Sciatic nerve (tissue), 2 donors: ENCODE measurements around the gene SMIM33. TPM values are rescaled to one million over a fixed set of nuclear protein-coding genes. Genes with fewer than 3 reads are reported as not detected.
A peak's percentile ranks its signal among the peaks of the same experiment; 100 is the strongest.

ENCODE experiments used
- ATAC-seq: fragments of 200-7000 bp; cut with Tn5 transposase; one replicate; pipeline ENCODE4 v1.9.1; 2020; ENCODE audit warnings: mild to moderate bottlenecking, moderate library complexity
- DNase-seq: peaks from one replicate; pipeline ENCODE4 v3.0.0-alpha.2; 2020; ENCODE audit warnings: low spot score
- intact Hi-C: fragments of 100-400 bp; cut with DNase I; formaldehyde crosslinking; loops from one replicate; pipeline ENCODE4 v1.14.2; 2022
- total RNA-seq: library from RNA; stranded (reverse); fragmentation: NEBNext Ultra II Directional; extraction: Animal tissue kit (Norgen Biotek cat#: 25700); gene quantifications from one replicate; pipeline ENCODE4 v1.2.1, GENCODE V29; 2021
- donor health status: DM: no; HTN: no; CAD: no.
- donor health status: DM: no; HTN: no; CAD: no.

The SMIM33 gene
- total RNA-seq, 1 donor from 2014 or later = not detected

- no peak for ATAC-seq
- DNase-seq = no peak
- intact Hi-C loops = loop anchor here (10.0 kb wide), 1 partner anchor 88 kb away; no protein-coding TSS in a partner anchor
Observed at GRCh38 chr5:139512786-139513390, 42.1 kb downstream of the SMIM33 start.

DNA sequence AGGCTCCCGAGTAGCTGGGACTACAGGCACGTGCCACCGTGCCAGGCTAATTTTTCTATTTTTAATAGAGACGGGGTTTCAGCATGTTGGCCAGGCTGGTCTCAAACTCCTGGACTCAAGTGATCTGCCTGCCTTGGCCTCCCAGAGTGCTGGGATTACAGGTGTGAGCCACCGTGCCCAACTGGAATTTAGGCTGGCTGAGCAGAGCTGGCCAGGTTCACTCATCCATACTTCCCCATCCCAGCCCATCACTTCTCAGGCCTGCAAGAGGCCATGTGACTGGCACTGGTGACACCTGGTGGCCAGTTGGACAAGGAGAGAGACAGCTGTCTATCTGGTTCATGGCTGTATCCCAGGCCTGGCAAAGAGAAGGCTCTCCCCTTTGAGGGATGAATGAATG lies 42.6 kb downstream of the SMIM33 start:
- DNase-seq (peak; percentile 90), ATAC-seq (peak; percentile 82)
- intact Hi-C loops = loop anchor here (10.0 kb wide), 1 partner anchor 89 kb away; no protein-coding TSS in a partner anchor

DNA sequence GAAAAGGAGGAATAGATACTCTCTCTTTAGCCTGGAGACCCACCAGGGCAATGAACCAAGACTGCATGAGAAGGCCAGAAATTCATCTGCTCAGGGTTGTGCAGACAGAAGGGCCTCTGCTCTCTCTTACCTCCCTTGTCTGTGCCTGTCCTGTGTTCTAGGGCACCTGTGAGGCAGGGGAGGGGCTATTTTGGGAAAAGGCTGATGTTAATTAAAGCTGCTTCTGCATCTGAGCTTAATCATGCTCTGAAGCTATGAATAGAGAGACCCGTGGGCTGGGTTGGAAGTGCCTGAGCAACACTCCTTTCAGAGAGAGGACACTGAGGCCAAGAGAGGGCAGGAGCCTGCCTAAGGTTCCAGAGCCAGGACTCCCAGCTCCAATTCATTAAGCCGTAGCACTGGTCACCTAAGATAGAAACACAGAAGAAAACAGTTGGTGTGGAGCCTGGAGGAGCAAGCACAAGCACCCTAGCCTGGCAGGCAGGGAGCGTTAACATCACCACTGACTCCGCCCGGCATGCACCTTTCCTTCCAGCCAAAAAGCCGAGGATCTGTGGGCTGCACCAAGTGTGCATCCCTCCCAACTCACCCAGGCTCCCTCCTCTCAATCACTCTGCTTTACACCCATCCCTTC lies 43.2 kb downstream of the SMIM33 start:
- DNase-seq (no peak), ATAC-seq (no peak)
- intact Hi-C loops = loop anchor here (10.0 kb wide), 1 partner anchor 89 kb away; no protein-coding TSS in a partner anchor

DNA sequence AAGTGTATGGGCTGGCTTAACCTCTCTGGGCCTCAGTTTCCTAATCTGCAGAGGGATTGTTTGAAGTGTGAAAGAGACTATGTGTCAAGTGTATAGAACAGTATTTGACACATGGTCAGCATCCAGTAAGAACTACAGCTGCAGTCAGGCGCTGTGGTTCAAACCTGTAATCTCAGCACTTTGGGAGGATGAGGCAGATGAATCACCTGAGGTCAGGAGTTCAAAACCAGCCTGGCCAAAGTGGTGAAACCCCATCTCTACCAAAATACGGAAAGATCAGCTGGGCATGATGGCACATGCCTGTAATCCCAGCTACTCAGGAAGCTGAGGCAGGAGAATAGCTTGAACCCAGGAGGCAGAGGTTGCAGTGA lies 43.7 kb downstream of the SMIM33 start:
- no peak for ATAC-seq
- intact Hi-C loops = loop anchor here (10.0 kb wide), 1 partner anchor 90 kb away; no protein-coding TSS in a partner anchor
- DNase-seq = no peak

- ATAC-seq (peak; percentile 95), DNase-seq (peak; percentile 96)
- intact Hi-C loops = loop anchor here (10.0 kb wide), 1 partner anchor 93 kb away; no protein-coding TSS in a partner anchor
Observed at GRCh38 chr5:139517683-139518564, 47.1 kb downstream of the SMIM33 start.

Other genes with a start within 250 kb of the SMIM33 start
- gene MATR3, start 177.3 kb upstream of the SMIM33 start, total RNA-seq = 208 TPM
- gene PAIP2, start 129.2 kb upstream of the SMIM33 start, total RNA-seq = 92.2 TPM
- not detected for gene SLC23A1, start 87.7 kb upstream of the SMIM33 start, total RNA-seq
- 0.71 TPM for gene MZB1, start 81.1 kb upstream of the SMIM33 start, total RNA-seq
- 1.6 TPM for gene PROB1, start 75.9 kb upstream of the SMIM33 start, total RNA-seq
- gene SPATA24, start 66.9 kb upstream of the SMIM33 start, total RNA-seq = 4.0 TPM
- gene DNAJC18, start 31.5 kb upstream of the SMIM33 start, total RNA-seq = 29.6 TPM
- 32.3 TPM for gene ECSCR, start 8.3 kb upstream of the SMIM33 start, total RNA-seq
- 94.5 TPM for gene STING1, start 11.8 kb downstream of the SMIM33 start, total RNA-seq
- 104 TPM for gene UBE2D2, start 90.3 kb downstream of the SMIM33 start, total RNA-seq
- 62.7 TPM for gene CXXC5, start 177.3 kb downstream of the SMIM33 start, total RNA-seq